Tibial nerve (tissue), 4 donors: ENCODE measurements around the gene SPATA1. TPM values are rescaled to one million over a fixed set of nuclear protein-coding genes. Genes with fewer than 3 reads are reported as not detected.
"Not testable (repeated sequence)": the region's sequence is repeated elsewhere in the genome, so short reads cannot be mapped to it uniquely, and the experiment has no call there.

Source experiments
- DNase-seq, 2 donors: peaks; one replicate each; pipeline ENCODE4 v3.0.0-alpha.2; 2019; ENCODE audit warnings: low spot score in 2 of 2
- H3K27ac ChIP-seq, 4 donors: fragments of 200-600 bp; sonication (generic) in 3 of 4; one replicate each; pipeline ENCODE4 v1.5.1; 2017 to 2019; ENCODE audit warnings: mild to moderate bottlenecking in 1 of 4
- H3K27me3 ChIP-seq, 2 donors: fragments of 200-600 bp; sonication (generic) in 1 of 2; one replicate each; pipeline versions ENCODE4 v1.5.1 to v1.6.0; 2017 to 2019
- H3K36me3 ChIP-seq, 3 donors: fragments of 200-600 bp; sonication (generic); one replicate each; pipeline ENCODE4 v1.5.1; 2018 to 2019
- H3K4me1 ChIP-seq, 4 donors: fragments of 200-600 bp; sonication (generic) in 3 of 4; one replicate each; pipeline ENCODE4 v1.5.1; 2017 to 2019
- H3K4me3 ChIP-seq, 4 donors: fragments of 200-600 bp; sonication (generic) in 3 of 4; one replicate each; pipeline ENCODE4 v1.5.1; 2017 to 2019; ENCODE audit warnings: mild to moderate bottlenecking in 1 of 4, moderate library complexity in 1 of 4
- H3K9me3 ChIP-seq, 4 donors: fragments of 200-600 bp; sonication (generic) in 3 of 4; one replicate each; pipeline ENCODE4 v1.5.1; 2017 to 2019
- EP300 ChIP-seq, 2 donors: sonication (generic); formaldehyde crosslinking; IDR thresholded peaks; one replicate each; pipeline ENCODE4 v1.6.1; 2017; ENCODE audit warnings: antibody characterized with exemption in 2 of 2, mild to moderate bottlenecking in 1 of 2
- POLR2A ChIP-seq, 2 donors: fragments of 450-650 bp; IDR thresholded peaks; one replicate each; pipeline ENCODE4 v1.6.1; 2017; ENCODE audit warnings: antibody characterized with exemption in 2 of 2, mild to moderate bottlenecking in 2 of 2, moderate library complexity in 2 of 2
- WGBS, 2 donors: methylation state at CpG; one replicate each; pipeline ENCODE4 v1.1.5; 2018; 5-methylcytosine and 5-hydroxymethylcytosine counted together
- total RNA-seq, 4 donors: library from RNA; depleted of rRNA; stranded (reverse); fragments of >200 nt; gene quantifications; one replicate each; pipeline ENCODE4 v1.1.0, GENCODE V29; 2016
- TF ChIP-seq, protein P1 (sequence below), 5 experiments: fragments of 200-600 bp in 3 of 5; fragments of 450-650 bp in 2 of 5; sonication (generic) in 3 of 5; IDR thresholded peaks; one replicate each; pipeline ENCODE4 v1.5.1; 2016 to 2019; ENCODE audit warnings: antibody characterized with exemption in 5 of 5, mild to moderate bottlenecking in 3 of 5, moderate library complexity in 2 of 5

The SPATA1 gene
- total RNA-seq, 4 donors from 2014 or later: 0.22 TPM; not detected in 3

DNA sequence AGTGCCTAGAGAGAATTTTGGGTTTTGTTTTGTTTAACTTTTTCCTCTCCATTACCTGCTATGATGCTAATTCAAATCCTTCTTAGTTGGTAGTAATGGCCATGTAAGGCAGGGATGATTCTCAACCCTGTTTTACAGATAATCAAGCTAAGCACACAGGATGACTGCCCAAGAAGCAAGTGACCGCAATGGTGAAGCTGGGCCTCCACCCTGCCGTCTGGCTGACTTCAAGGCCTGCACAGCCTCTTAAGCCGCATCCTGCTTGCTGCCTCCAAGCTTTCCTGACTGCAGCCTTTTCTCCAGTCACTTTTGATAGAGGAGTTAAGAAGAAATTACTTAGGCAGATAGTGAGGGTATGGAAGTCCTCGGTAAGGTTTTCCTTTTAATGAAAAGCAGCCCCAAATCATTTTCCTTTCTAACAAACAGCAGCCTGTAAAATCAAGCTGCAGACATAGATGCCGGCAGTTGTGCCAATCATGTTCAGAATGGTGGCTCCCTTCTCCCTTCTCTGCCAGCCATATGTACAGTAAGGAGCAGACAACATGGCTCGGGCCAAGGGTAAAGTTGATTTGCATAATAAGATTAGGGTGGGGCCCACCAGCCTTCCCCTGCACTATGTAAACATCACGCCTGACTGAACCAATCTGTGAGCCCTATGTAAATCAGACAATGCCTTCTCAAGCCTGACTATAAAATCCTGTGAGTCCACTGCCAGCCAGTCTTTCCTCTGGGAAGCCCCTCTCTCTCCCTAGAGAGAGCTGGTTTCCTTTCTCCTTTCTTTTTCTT is 76.8 kb downstream of the SPATA1 start:
- Histone ChIP-seq H3K36me3 (no peaks in the 10 kb centered on the region), H3K9me3 (no peaks in the 10 kb centered on the region), H3K27ac (peak overlapping the region in 2 of 4 donors; percentile 2 to 22), H3K4me1 (peaks cover 0 to 10% (median 8%) of the 10 kb centered on the region in 4 donors), H3K27me3 (no peaks in the 10 kb centered on the region), H3K4me3 (no peak overlapping the region)
- no peak for TF ChIP-seq POLR2A (IDR thresholded peaks at IDR 0.05)
- TF ChIP-seq EP300 (IDR thresholded peaks at IDR 0.05): no peak
- TF ChIP-seq, protein P1, sequence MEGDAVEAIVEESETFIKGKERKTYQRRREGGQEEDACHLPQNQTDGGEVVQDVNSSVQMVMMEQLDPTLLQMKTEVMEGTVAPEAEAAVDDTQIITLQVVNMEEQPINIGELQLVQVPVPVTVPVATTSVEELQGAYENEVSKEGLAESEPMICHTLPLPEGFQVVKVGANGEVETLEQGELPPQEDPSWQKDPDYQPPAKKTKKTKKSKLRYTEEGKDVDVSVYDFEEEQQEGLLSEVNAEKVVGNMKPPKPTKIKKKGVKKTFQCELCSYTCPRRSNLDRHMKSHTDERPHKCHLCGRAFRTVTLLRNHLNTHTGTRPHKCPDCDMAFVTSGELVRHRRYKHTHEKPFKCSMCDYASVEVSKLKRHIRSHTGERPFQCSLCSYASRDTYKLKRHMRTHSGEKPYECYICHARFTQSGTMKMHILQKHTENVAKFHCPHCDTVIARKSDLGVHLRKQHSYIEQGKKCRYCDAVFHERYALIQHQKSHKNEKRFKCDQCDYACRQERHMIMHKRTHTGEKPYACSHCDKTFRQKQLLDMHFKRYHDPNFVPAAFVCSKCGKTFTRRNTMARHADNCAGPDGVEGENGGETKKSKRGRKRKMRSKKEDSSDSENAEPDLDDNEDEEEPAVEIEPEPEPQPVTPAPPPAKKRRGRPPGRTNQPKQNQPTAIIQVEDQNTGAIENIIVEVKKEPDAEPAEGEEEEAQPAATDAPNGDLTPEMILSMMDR (IDR thresholded peaks at IDR 0.05): no peak
- WGBS, 2 donors: 71 to 76% methylated on average over 7 of the region's 7 CpGs
- no peak for DNase-seq

DNA sequence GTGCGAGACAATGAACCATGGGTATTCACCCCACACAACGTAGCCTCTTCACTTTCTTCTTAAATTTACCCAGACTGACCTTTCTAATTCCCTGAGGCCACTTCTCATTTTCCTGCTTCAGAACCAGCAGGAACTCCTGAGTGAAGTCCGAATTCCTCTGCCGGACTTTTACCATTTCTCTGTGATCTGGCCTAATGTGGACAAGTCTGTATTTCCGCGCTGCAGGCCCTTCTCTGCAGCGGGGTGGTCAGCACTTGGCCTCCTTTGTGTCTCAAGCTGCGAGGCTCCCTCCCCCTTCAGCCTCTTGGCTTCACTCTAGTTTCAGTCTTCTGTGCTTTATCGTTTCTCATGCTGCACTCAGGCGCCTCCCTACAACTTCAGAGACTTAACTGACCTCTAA is 77.5 kb downstream of the SPATA1 start:
- Histone ChIP-seq H3K4me3 (no peak overlapping the region), H3K36me3 (no peaks in the 10 kb centered on the region), H3K27ac (peak overlapping the region in 1 of 4 donors; percentile 2), H3K4me1 (peaks cover 0 to 10% (median 8%) of the 10 kb centered on the region in 4 donors), H3K9me3 (no peaks in the 10 kb centered on the region), H3K27me3 (no peaks in the 10 kb centered on the region)
- DNase-seq: no peak
- WGBS, 2 donors: 50 to 59% methylated on average over 10 of the region's 10 CpGs
- TF ChIP-seq POLR2A (IDR thresholded peaks at IDR 0.05) (no peak), EP300 (IDR thresholded peaks at IDR 0.05) (no peak)
- TF ChIP-seq, protein P1 (IDR thresholded peaks at IDR 0.05): no peak

DNA sequence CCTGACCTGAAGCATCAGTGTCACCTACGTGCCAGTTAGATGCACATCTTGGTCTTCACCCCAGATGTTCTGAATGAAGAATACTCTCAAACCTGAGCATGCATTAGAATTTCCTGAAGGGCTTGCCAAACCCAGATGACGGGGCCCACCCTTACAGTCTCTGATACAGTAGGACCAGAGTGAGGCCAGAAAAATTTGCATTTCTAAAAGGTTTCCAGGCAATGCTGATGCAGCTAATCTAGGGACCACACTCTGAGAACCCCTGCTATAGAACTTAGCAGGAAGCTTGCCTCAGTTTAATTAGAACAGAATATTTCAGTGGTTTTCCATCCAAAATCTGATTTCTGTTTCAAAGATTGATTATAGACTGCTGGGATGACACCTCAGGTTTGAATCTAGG is 77.9 kb downstream of the SPATA1 start:
- H3K27me3 ChIP-seq: no peaks in the 10 kb centered on the region
- H3K4me1 ChIP-seq: peaks cover 0 to 10% (median 8%) of the 10 kb centered on the region in 4 donors
- no peak for DNase-seq
- H3K36me3 ChIP-seq: no peaks in the 10 kb centered on the region
- H3K27ac ChIP-seq: peak overlapping the region in 1 of 4 donors; percentile 2
- H3K4me3 ChIP-seq: no peak overlapping the region
- 77 to 90% methylated on average over 1 to 2 of the region's 2 CpGs for WGBS, 2 donors
- TF ChIP-seq POLR2A (IDR thresholded peaks at IDR 0.05) (no peak), EP300 (IDR thresholded peaks at IDR 0.05) (no peak)
- TF ChIP-seq, protein P1 (IDR thresholded peaks at IDR 0.05): no peak
- no peaks in the 10 kb centered on the region for H3K9me3 ChIP-seq

DNA sequence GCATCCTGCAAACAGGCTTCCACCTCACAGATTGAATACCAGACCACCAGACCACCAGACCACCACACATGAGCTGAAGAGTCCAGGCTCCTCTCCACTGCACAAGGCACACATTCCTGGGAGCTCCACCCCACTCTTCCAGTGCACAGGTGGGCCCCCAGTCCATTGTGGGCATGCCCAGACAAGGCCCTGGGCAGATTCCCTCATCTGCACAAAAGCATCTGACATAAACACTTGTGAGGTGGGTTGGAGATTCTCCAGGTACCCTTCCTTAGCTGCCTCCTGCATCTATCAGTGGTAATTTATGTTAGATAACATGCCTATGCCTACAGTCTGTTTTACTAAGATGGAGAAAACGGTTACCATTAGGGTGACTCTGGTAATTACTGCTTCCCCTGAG is 79.6 kb downstream of the SPATA1 start:
- WGBS, 2 donors: 10 to 32% methylated on average over 1 of the region's 1 CpG
- DNase-seq: no peak
- no peak overlapping the region for H3K4me3 ChIP-seq
- peaks cover 0 to 10% (median 8%) of the 10 kb centered on the region in 4 donors for H3K4me1 ChIP-seq
- no peaks in the 10 kb centered on the region for H3K9me3 ChIP-seq
- TF ChIP-seq EP300 (IDR thresholded peaks at IDR 0.05): no peak
- no peaks in the 10 kb centered on the region for H3K36me3 ChIP-seq
- H3K27me3 ChIP-seq: no peaks in the 10 kb centered on the region
- H3K27ac ChIP-seq: no peak overlapping the region

DNA sequence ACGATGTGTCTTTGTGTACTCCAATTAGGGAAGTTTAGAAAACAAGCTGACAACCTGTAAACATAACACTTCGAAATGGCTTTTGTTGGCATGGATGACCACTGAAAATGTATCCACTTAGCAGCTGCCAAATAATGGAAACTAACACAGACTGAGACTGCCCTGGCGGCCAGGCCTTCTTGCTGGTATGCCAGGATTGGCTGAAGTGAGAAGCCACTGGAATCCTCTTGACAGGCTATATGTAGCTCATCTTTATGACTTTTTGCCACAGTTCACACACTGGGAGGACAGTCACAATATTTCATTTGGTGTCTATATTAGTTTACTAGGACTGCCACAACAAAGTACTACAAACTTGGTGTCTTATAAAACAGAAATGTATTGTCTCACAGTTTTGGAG is 80.9 kb downstream of the SPATA1 start:
- H3K36me3 ChIP-seq: no peaks in the 10 kb centered on the region
- H3K27me3 ChIP-seq: no peaks in the 10 kb centered on the region
- no peak overlapping the region for H3K4me3 ChIP-seq
- no peak for TF ChIP-seq POLR2A (IDR thresholded peaks at IDR 0.05)
- TF ChIP-seq EP300 (IDR thresholded peaks at IDR 0.05): no peak
- TF ChIP-seq, protein P1 (IDR thresholded peaks at IDR 0.05): no peak
- H3K27ac ChIP-seq: no peak overlapping the region
- WGBS, 2 donors: 89 to 90% methylated on average over 3 of the region's 3 CpGs
- H3K4me1 ChIP-seq: peaks cover 0 to 10% (median 8%) of the 10 kb centered on the region in 4 donors
- no peaks in the 10 kb centered on the region for H3K9me3 ChIP-seq
- DNase-seq: no peak

DNA sequence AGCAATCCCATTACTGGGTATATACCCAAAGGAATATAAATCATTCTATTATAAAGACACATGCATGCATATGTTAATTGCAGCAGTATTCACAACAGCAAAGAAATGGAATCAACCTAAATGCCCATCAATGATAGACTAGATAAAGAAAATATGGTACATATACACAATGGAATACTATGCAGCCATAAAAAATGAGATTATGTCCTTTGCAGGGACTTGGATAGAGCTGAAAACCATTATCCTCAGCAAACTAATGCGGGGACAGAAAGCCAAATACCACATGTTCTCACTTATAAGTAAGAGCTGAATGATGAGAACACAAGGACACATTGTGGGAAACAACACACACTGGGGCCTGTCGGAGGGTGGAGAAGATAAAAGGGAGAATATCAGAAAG is 88.8 kb downstream of the SPATA1 start:
- WGBS, 2 donors: 87 to 94% methylated on average over 2 of the region's 2 CpGs

More for the DNA sequence above, 88.8 kb downstream of the SPATA1 start:
- not testable (repeated sequence) for H3K27me3 ChIP-seq, DNase-seq, H3K4me3 ChIP-seq, H3K4me1 ChIP-seq, H3K27ac ChIP-seq, H3K36me3 ChIP-seq
- H3K9me3 ChIP-seq: peaks cover 0 to 10% (median 0%) of the 10 kb centered on the region in 4 donors
